BLaER1 treated with 17β-estradiol and CSF1 and Interleukin-3, amounts not matched to agents 10 nM and 100 nM (cell line): ENCODE results near the gene OSCP1.

Experiments used
- H3K27ac ChIP-seq, 11 experiments: shearing (Covaris generic); formaldehyde crosslinking; 2 replicates each; pipeline ENCODE4 v1.8.1; 2022
- H3K27me3 ChIP-seq, 11 experiments: shearing (Covaris generic); formaldehyde crosslinking; 2 replicates each; pipeline ENCODE4 v1.8.1; 2022
- H3K36me3 ChIP-seq, 11 experiments: shearing (Covaris generic); formaldehyde crosslinking; 2 replicates each; pipeline ENCODE4 v1.8.1; 2022
- H3K4me1 ChIP-seq, 10 experiments: shearing (Covaris generic); formaldehyde crosslinking; 2 replicates each; pipeline ENCODE4 v1.8.1; 2022
- H3K4me2 ChIP-seq, 11 experiments: shearing (Covaris generic); formaldehyde crosslinking; 2 replicates each; pipeline ENCODE4 v1.8.1; 2022
- H3K4me3 ChIP-seq, 10 experiments: shearing (Covaris generic); formaldehyde crosslinking; 2 replicates each; pipeline ENCODE4 v1.8.1; 2022
- H3K9ac ChIP-seq, 11 experiments: shearing (Covaris generic); formaldehyde crosslinking; 2 replicates each; pipeline ENCODE4 v1.8.1; 2022
- H3K9me3 ChIP-seq, 11 experiments: shearing (Covaris generic); formaldehyde crosslinking; replicated peaks in 1 of 11; 2 replicates each; pipeline ENCODE4 v1.8.1; 2022
- H4K20me1 ChIP-seq, 11 experiments: shearing (Covaris generic); formaldehyde crosslinking; 2 replicates each; pipeline ENCODE4 v1.8.1; 2022
- Cebpa-rat ChIP-seq, 11 experiments: shearing (Covaris generic); IDR thresholded peaks; 2 replicates each; pipeline ENCODE4 v1.8.1; 2022

Gene OSCP1

GRCh38 chr1:36467700-36468455, 17.6 kb upstream of the OSCP1 start:
- Histone ChIP-seq H3K27ac (no peak overlapping the region), H3K4me2 (no peak overlapping the region), H3K27me3 (no peaks in the 10 kb centered on the region), H3K9ac (no peak overlapping the region), H4K20me1 (no peaks in the 10 kb centered on the region), H3K9me3 (peaks cover 0 to 5% (median 0%) of the 10 kb centered on the region in 11 experiments; a peak in 2 of 22 replicates), H3K4me3 (no peak overlapping the region), H3K4me1 (peaks cover 19 to 32% (median 28%) of the 10 kb centered on the region in 10 experiments), H3K36me3 (no peaks in the 10 kb centered on the region)
- no peak for TF ChIP-seq Cebpa-rat (IDR thresholded peaks at IDR 0.05)

DNA sequence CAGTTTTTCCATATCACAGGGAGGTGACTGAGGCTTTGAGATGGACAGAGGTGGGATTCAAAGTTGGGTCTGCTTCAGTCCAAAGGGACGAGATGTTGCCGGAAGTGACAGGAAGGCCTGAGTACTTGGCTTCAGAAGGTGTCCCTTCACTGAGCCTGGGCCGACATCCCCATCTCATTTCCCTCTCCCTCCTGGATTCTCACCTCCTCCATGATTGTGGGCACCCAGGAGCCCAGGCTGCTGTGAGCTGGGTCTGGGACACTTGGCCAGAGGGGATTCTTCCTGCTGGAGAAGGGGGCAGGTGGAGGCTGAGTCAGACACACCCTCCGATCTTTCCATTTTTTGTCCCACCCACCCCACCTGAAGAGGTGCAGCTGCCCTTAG, 16.8 kb upstream of the OSCP1 start:
- H4K20me1 ChIP-seq: peaks cover 0 to 2% (median 0%) of the 10 kb centered on the region in 11 experiments; a peak in 1 of 22 replicates
- H3K36me3 ChIP-seq: peaks cover 0 to 7% (median 6%) of the 10 kb centered on the region in 11 experiments; a peak in 18 of 22 replicates
- H3K4me1 ChIP-seq: peaks cover 21 to 41% (median 37%) of the 10 kb centered on the region in 10 experiments
- H3K9ac ChIP-seq: no peak overlapping the region
- TF ChIP-seq Cebpa-rat (IDR thresholded peaks at IDR 0.05): no peak
- no peak overlapping the region for H3K27ac ChIP-seq
- H3K27me3 ChIP-seq: no peaks in the 10 kb centered on the region
- H3K9me3 ChIP-seq: peaks cover 0 to 5% (median 0%) of the 10 kb centered on the region in 11 experiments; a peak in 2 of 22 replicates
- H3K4me3 ChIP-seq: no peak overlapping the region
- H3K4me2 ChIP-seq: no peak overlapping the region

GRCh38 chr1:36466370-36467026, 16.2 kb upstream of the OSCP1 start:
- H3K9ac ChIP-seq: no peak overlapping the region
- no peak overlapping the region for H3K4me3 ChIP-seq
- TF ChIP-seq Cebpa-rat (IDR thresholded peaks at IDR 0.05): no peak
- peaks cover 0 to 7% (median 0%) of the 10 kb centered on the region in 11 experiments; a peak in 2 of 22 replicates for H4K20me1 ChIP-seq
- H3K27me3 ChIP-seq: no peaks in the 10 kb centered on the region
- H3K27ac ChIP-seq: peak overlapping the region in 2 of 11 experiments; percentile 13 to 28; a peak in 1 of 22 replicates
- peaks cover 21 to 46% (median 42%) of the 10 kb centered on the region in 10 experiments for H3K4me1 ChIP-seq
- peak overlapping the region in 6 of 11 experiments; percentile 4 to 99 (median 46); a peak in 6 of 22 replicates for H3K4me2 ChIP-seq
- peaks cover 5 to 13% (median 11%) of the 10 kb centered on the region in 11 experiments; a peak in 20 of 22 replicates for H3K36me3 ChIP-seq
- H3K9me3 ChIP-seq: peaks cover 0 to 5% (median 0%) of the 10 kb centered on the region in 11 experiments; a peak in 2 of 22 replicates

GRCh38 chr1:36465731-36466369, 15.6 kb upstream of the OSCP1 start:
- no peak for TF ChIP-seq Cebpa-rat (IDR thresholded peaks at IDR 0.05)
- H3K4me3 ChIP-seq: no peak overlapping the region
- peaks cover 11 to 19% (median 18%) of the 10 kb centered on the region in 11 experiments for H3K36me3 ChIP-seq
- H3K9ac ChIP-seq: no peak overlapping the region
- H3K9me3 ChIP-seq: peaks cover 0 to 5% (median 0%) of the 10 kb centered on the region in 11 experiments; a peak in 2 of 22 replicates
- H3K27me3 ChIP-seq: peaks cover 0 to 2% (median 0%) of the 10 kb centered on the region in 11 experiments; a peak in 1 of 22 replicates
- H3K4me2 ChIP-seq: peak overlapping the region in 10 of 11 experiments; percentile 4 to 99 (median 68); a peak in 13 of 22 replicates
- H4K20me1 ChIP-seq: peaks cover 0 to 13% (median 0%) of the 10 kb centered on the region in 11 experiments; a peak in 4 of 22 replicates
- H3K27ac ChIP-seq: peak overlapping the region in 2 of 11 experiments; percentile 13 to 28; a peak in 3 of 22 replicates
- peaks cover 21 to 52% (median 49%) of the 10 kb centered on the region in 10 experiments for H3K4me1 ChIP-seq

GRCh38 chr1:36464605-36465393, 14.5 kb upstream of the OSCP1 start:
- no peak for TF ChIP-seq Cebpa-rat (IDR thresholded peaks at IDR 0.05)
- Histone ChIP-seq H3K9ac (peak overlapping the region; percentile 80 to 92 (median 86)), H4K20me1 (peaks cover 0 to 22% (median 0%) of the 10 kb centered on the region in 11 experiments; a peak in 6 of 22 replicates), H3K27ac (peak overlapping the region; percentile 81 to 92 (median 87)), H3K4me1 (peaks cover 21 to 63% (median 59%) of the 10 kb centered on the region in 10 experiments), H3K4me2 (peak overlapping the region; percentile 57 to 99 (median 96)), H3K9me3 (peaks cover 0 to 5% (median 0%) of the 10 kb centered on the region in 11 experiments; a peak in 2 of 22 replicates), H3K4me3 (peak overlapping the region; percentile 76 to 95 (median 90)), H3K27me3 (peaks cover 0 to 13% (median 0%) of the 10 kb centered on the region in 11 experiments; a peak in 3 of 22 replicates), H3K36me3 (peaks cover 19 to 30% (median 28%) of the 10 kb centered on the region in 11 experiments)

- peak within 1 kb of the TSS; percentile 76 to 95 (median 90) for H3K4me3 ChIP-seq
- H3K9ac ChIP-seq: peak within 1 kb of the TSS; percentile 80 to 92 (median 86)
- peak; percentile 44 to 95 (median 87); a peak in 20 of 22 replicates for TF ChIP-seq Cebpa-rat (IDR thresholded peaks at IDR 0.05)
- peak within 1 kb of the TSS; percentile 81 to 92 (median 87) for H3K27ac ChIP-seq
- H3K27me3 ChIP-seq: peaks cover 0 to 15% (median 0%) of the 10 kb centered on the region in 11 experiments; a peak in 3 of 22 replicates
- H3K36me3 ChIP-seq: peaks cover 19 to 38% (median 32%) of the 10 kb centered on the region in 11 experiments
- H3K4me2 ChIP-seq: peak within 1 kb of the TSS; percentile 92 to 99 (median 98)
- H4K20me1 ChIP-seq: peaks cover 0 to 30% (median 3%) of the 10 kb centered on the region in 11 experiments; a peak in 9 of 22 replicates
- peaks cover 0 to 5% (median 0%) of the 10 kb centered on the region in 11 experiments; a peak in 2 of 22 replicates for H3K9me3 ChIP-seq
- H3K4me1 ChIP-seq: peaks cover 25 to 71% (median 67%) of the 10 kb centered on the region in 10 experiments
Observed at GRCh38 chr1:36463803-36464604, 13.8 kb upstream of the OSCP1 start, which contains the start of gene MRPS15. Gene MRPS15 (minus strand): TSS chr1:36464384. CDS start chr1:36464275, 109 bp downstream.

- TF ChIP-seq Cebpa-rat (IDR thresholded peaks at IDR 0.05): no peak
- peaks cover 0 to 15% (median 0%) of the 10 kb centered on the region in 11 experiments; a peak in 3 of 22 replicates for H3K27me3 ChIP-seq
- H3K4me1 ChIP-seq: peaks cover 31 to 76% (median 73%) of the 10 kb centered on the region in 10 experiments
- H3K9me3 ChIP-seq: peaks cover 0 to 5% (median 0%) of the 10 kb centered on the region in 11 experiments; a peak in 2 of 22 replicates
- peaks cover 0 to 36% (median 9%) of the 10 kb centered on the region in 11 experiments; a peak in 15 of 22 replicates for H4K20me1 ChIP-seq
- peaks cover 19 to 38% (median 32%) of the 10 kb centered on the region in 11 experiments for H3K36me3 ChIP-seq
- peak overlapping the region; percentile 76 to 95 (median 90) for H3K4me3 ChIP-seq
- peak overlapping the region; percentile 80 to 92 (median 86) for H3K9ac ChIP-seq
- peak overlapping the region; percentile 92 to 99 (median 98) for H3K4me2 ChIP-seq
- peak overlapping the region; percentile 81 to 92 (median 87); a peak in 21 of 22 replicates for H3K27ac ChIP-seq
Observed at GRCh38 chr1:36463463-36463802, 13.2 kb upstream of the OSCP1 start.
